SU-DHL-6 (cell line): Measurements from ENCODE around the gene COL10A1.

Experiments
- H2AFZ ChIP-seq: fragments of 200-600 bp; sonication (generic); 2 replicates; pipeline ENCODE4 v1.6.1; 2014; ENCODE audit warnings: low read depth, mild to moderate bottlenecking, moderate library complexity, mixed read lengths, antibody characterized with exemption, low read length; ENCODE audit not compliant: severe bottlenecking
- H3F3A ChIP-seq: fragments of 200-600 bp; shearing (Covaris generic); 2 replicates; pipeline ENCODE4 v1.6.0; 2016; ENCODE audit warnings: antibody characterized with exemption, mild to moderate bottlenecking; ENCODE audit not compliant: insufficient read depth
- H3K27ac ChIP-seq: fragments of 200-600 bp; sonication (generic); 2 replicates; pipeline ENCODE4 v1.5.1; 2016; ENCODE audit warnings: low read depth, mild to moderate bottlenecking, low read length, moderate library complexity, mixed read lengths
- H3K27me3 ChIP-seq: fragments of 200-600 bp; sonication (generic), shearing (Covaris generic); 2 replicates; pipeline ENCODE4 v1.6.0; 2014; ENCODE audit warnings: mild to moderate bottlenecking, low read length
- H3K36me3 ChIP-seq: fragments of 200-600 bp; sonication (generic); 2 replicates; pipeline ENCODE4 v1.6.1; 2014; ENCODE audit warnings: mild to moderate bottlenecking, low read length, mixed read lengths
- H3K4me2 ChIP-seq: fragments of 300-600, 200-600 bp; shearing (Covaris generic), sonication (generic); 2 replicates; pipeline ENCODE4 v1.6.0; 2014; ENCODE audit warnings: low read length, low read depth, mild to moderate bottlenecking; ENCODE audit not compliant: poor library complexity, severe bottlenecking
- H3K4me3 ChIP-seq: fragments of 200-600 bp; sonication (generic); 2 replicates; pipeline ENCODE4 v1.5.1; 2014; ENCODE audit warnings: antibody characterized with exemption, low read length, mild to moderate bottlenecking, mixed read lengths; ENCODE audit not compliant: insufficient read depth, poor library complexity, severe bottlenecking
- H3K79me2 ChIP-seq: fragments of 200-600 bp; sonication (generic); 2 replicates; pipeline ENCODE4 v1.6.1; 2014; ENCODE audit warnings: mild to moderate bottlenecking, low read length, moderate library complexity; ENCODE audit not compliant: insufficient read depth
- H3K9ac ChIP-seq: fragments of 200-600 bp; sonication (generic); 2 replicates; pipeline ENCODE4 v1.7.0; 2014; ENCODE audit warnings: mild to moderate bottlenecking, low read length
- H3K9me2 ChIP-seq: fragments of 200-600 bp; sonication (generic); replicated peaks from 2 replicates; pipeline ENCODE4 v1.6.1; 2014; ENCODE audit warnings: low read length; ENCODE audit not compliant: insufficient read depth
- H3K9me3 ChIP-seq: fragments of 200-600 bp; sonication (generic); 2 replicates; pipeline ENCODE4 v1.6.1; 2014; ENCODE audit warnings: low read length, mixed read lengths; ENCODE audit not compliant: insufficient read depth
- H4K20me1 ChIP-seq: fragments of 200-600 bp; sonication (generic); 2 replicates; pipeline ENCODE4 v1.6.1; 2014; ENCODE audit warnings: low read depth, mild to moderate bottlenecking, antibody characterized with exemption, low read length, moderate library complexity, mixed read lengths
- CTCF ChIP-seq: fragments of 200-600 bp; sonication (generic); IDR thresholded peaks from one replicate; pipeline ENCODE4 v1.5.1; 2017; ENCODE audit warnings: antibody characterized with exemption, mild to moderate bottlenecking, low read length, moderate library complexity; ENCODE audit not compliant: insufficient read depth, poor library complexity, severe bottlenecking
- EZH2phosphoT487 ChIP-seq: fragments of 200-600 bp; sonication (generic), shearing (Covaris generic); conservative IDR thresholded peaks from 2 replicates; pipeline ENCODE4 v1.6.1; 2018; ENCODE audit warnings: mild to moderate bottlenecking, antibody characterized with exemption, low read length, moderate library complexity, mixed read lengths

The COL10A1 gene

GRCh38 chr6:116170358-116171057 is 44.6 kb upstream of the COL10A1 start:
- Histone ChIP-seq H3K36me3 (no peaks in the 10 kb centered on the region), H3K4me3 (no peak overlapping the region), H3K9me3 (no peaks in the 10 kb centered on the region), H2AFZ (no peak overlapping the region), H3K27me3 (no peaks in the 10 kb centered on the region), H4K20me1 (no peaks in the 10 kb centered on the region), H3K9ac (no peak overlapping the region), H3K4me2 (no peak overlapping the region), H3K27ac (no peak overlapping the region), H3K9me2 (no peaks in the 10 kb centered on the region), H3K79me2 (no peaks in the 10 kb centered on the region), H3F3A (no peaks in the 10 kb centered on the region)
- TF ChIP-seq EZH2phosphoT487 (no peak), CTCF (no peak)

- Histone ChIP-seq H3F3A (no peaks in the 10 kb centered on the region), H3K9me3 (no peaks in the 10 kb centered on the region), H3K9ac (no peak overlapping the region), H3K36me3 (no peaks in the 10 kb centered on the region), H3K4me3 (no peak overlapping the region), H3K79me2 (no peaks in the 10 kb centered on the region), H3K4me2 (no peak overlapping the region), H4K20me1 (no peaks in the 10 kb centered on the region), H2AFZ (no peak overlapping the region), H3K27me3 (no peaks in the 10 kb centered on the region), H3K9me2 (no peaks in the 10 kb centered on the region), H3K27ac (no peak overlapping the region)
- TF ChIP-seq EZH2phosphoT487 = no peak
- no peak for TF ChIP-seq CTCF
Observed at GRCh38 chr6:116169880-116170279, 43.9 kb upstream of the COL10A1 start.

- H3K36me3 ChIP-seq = no peaks in the 10 kb centered on the region
- H3K9ac ChIP-seq = no peak overlapping the region
- H3K27me3 ChIP-seq = no peaks in the 10 kb centered on the region
- no peaks in the 10 kb centered on the region for H3F3A ChIP-seq
- H3K27ac ChIP-seq = no peak overlapping the region
- H3K9me3 ChIP-seq = no peaks in the 10 kb centered on the region
- H3K79me2 ChIP-seq = no peaks in the 10 kb centered on the region
- H3K4me2 ChIP-seq = no peak overlapping the region
- H3K4me3 ChIP-seq = no peak overlapping the region
- H2AFZ ChIP-seq = no peak overlapping the region
- no peaks in the 10 kb centered on the region for H3K9me2 ChIP-seq
- no peaks in the 10 kb centered on the region for H4K20me1 ChIP-seq
- TF ChIP-seq EZH2phosphoT487 = no peak
- no peak for TF ChIP-seq CTCF
Observed at GRCh38 chr6:116168148-116168547, 42.2 kb upstream of the COL10A1 start.
